Skeletal muscle tissue (tissue), 4 donors: ENCODE measurements around the gene TSPAN18. TPM values are rescaled to one million over a fixed set of nuclear protein-coding genes. Genes with fewer than 3 reads are reported as not detected.
A peak's percentile ranks its signal among the peaks of the same experiment; 100 is the strongest.

Experiments
- H3K27ac ChIP-seq: one replicate; pipeline ENCODE4 v1.7.0; 2013; ENCODE audit warnings: mild to moderate bottlenecking, low read depth, low read length, inconsistent platforms
- H3K27me3 ChIP-seq, 3 donors: one replicate each; pipeline ENCODE4 v1.7.0; 2013; ENCODE audit warnings: low read length in 3 of 3; ENCODE audit not compliant: control insufficient read depth in 3 of 3, insufficient read depth in 3 of 3
- H3K36me3 ChIP-seq, 3 donors: one replicate each; pipeline ENCODE4 v1.7.0; 2013; ENCODE audit warnings: low read length in 3 of 3; ENCODE audit not compliant: control insufficient read depth in 3 of 3, insufficient read depth in 3 of 3
- H3K4me1 ChIP-seq, 3 donors: one replicate each; pipeline ENCODE4 v1.7.0; 2013; ENCODE audit warnings: low read length in 3 of 3, mild to moderate bottlenecking in 3 of 3; ENCODE audit not compliant: control insufficient read depth in 3 of 3, insufficient read depth in 3 of 3
- H3K4me3 ChIP-seq, 3 donors: one replicate each; pipeline ENCODE4 v1.7.0; 2013; ENCODE audit warnings: low read length in 3 of 3
- H3K9ac ChIP-seq, 3 donors: one replicate each; pipeline ENCODE4 v1.7.0; 2013; ENCODE audit warnings: low read length in 3 of 3, mild to moderate bottlenecking in 3 of 3, moderate library complexity in 2 of 3, low read depth in 1 of 3
- H3K9me3 ChIP-seq, 3 donors: one replicate each; pipeline ENCODE4 v1.7.0; 2013; ENCODE audit warnings: low read length in 3 of 3; ENCODE audit not compliant: control insufficient read depth in 3 of 3
- total RNA-seq: library from RNA; depleted of rRNA; stranded (reverse); fragments of >200 nt; gene quantifications from one replicate; pipeline ENCODE4 v1.2.3, GENCODE V29; 2014
- donor health status: Osteomylitis.

The TSPAN18 gene
- total RNA-seq, 1 donor from 2014 or later, result 11.5 TPM

DNA sequence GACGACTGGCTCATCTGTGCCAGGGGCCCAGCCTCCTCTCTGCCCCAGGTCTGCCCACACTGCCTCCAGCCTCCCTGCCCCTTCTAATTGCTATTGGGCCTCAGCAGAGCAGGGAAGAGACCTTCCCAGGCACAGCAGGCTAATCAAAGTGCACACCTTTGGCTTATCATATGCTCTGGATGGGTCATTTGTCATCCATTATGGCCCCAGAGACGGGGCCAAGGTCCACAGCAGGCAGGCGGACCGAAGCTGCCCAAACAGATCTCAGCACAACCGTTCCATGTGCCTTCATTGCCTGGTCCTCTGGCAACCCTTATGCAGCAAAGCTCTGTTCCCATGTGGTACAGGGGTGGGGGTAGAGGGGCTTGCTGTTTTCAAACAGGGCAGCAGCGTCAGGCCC is 157.3 kb downstream of the TSPAN18 start:
- H3K4me1 ChIP-seq, result peaks cover 0 to 6% (median 4%) of the 10 kb centered on the region in 3 donors
- no peak overlapping the region for H3K9ac ChIP-seq
- no peaks in the 10 kb centered on the region for H3K36me3 ChIP-seq
- H3K9me3 ChIP-seq, result no peaks in the 10 kb centered on the region
- peaks cover 0 to 3% (median 0%) of the 10 kb centered on the region in 3 donors for H3K27me3 ChIP-seq
- no peak overlapping the region for H3K27ac ChIP-seq
- H3K4me3 ChIP-seq, result no peak overlapping the region

GRCh38 chr11:44885065-44885810 is 158.5 kb downstream of the TSPAN18 start:
- H3K4me1 ChIP-seq, result peaks cover 0 to 6% (median 4%) of the 10 kb centered on the region in 3 donors
- H3K36me3 ChIP-seq, result no peaks in the 10 kb centered on the region
- H3K4me3 ChIP-seq, result no peak overlapping the region
- H3K9me3 ChIP-seq, result no peaks in the 10 kb centered on the region
- H3K9ac ChIP-seq, result no peak overlapping the region
- H3K27me3 ChIP-seq, result peaks cover 0 to 3% (median 0%) of the 10 kb centered on the region in 3 donors
- no peak overlapping the region for H3K27ac ChIP-seq

- H3K4me3 ChIP-seq, result no peak overlapping the region
- H3K36me3 ChIP-seq, result no peaks in the 10 kb centered on the region
- H3K9me3 ChIP-seq, result no peaks in the 10 kb centered on the region
- H3K4me1 ChIP-seq, result peaks cover 0 to 6% (median 4%) of the 10 kb centered on the region in 3 donors
- no peak overlapping the region for H3K27ac ChIP-seq
- H3K9ac ChIP-seq, result no peak overlapping the region
- H3K27me3 ChIP-seq, result peaks cover 0 to 3% (median 0%) of the 10 kb centered on the region in 3 donors
Observed at GRCh38 chr11:44885919-44886789, 159.4 kb downstream of the TSPAN18 start.

DNA sequence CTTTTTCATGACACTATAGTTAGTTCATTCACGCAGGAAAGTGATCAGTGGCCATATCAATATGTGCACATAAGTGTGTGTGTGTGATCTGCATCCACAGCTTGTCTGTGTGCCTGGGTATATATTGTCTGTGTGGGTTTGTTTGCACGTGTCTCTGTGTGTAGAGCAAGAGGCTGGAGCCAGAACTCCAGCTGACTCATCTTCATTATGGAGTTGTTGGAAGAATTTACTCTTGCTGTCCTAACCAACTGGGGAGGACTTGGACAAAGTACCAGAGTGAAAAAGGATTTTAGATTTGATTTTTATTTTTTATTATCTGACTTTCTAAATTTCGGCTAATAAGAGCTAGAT is 160.0 kb downstream of the TSPAN18 start:
- Histone ChIP-seq H3K27ac (no peak overlapping the region), H3K27me3 (peaks cover 0 to 2% (median 0%) of the 10 kb centered on the region in 3 donors), H3K9ac (no peak overlapping the region), H3K4me1 (peaks cover 0 to 6% (median 4%) of the 10 kb centered on the region in 3 donors), H3K4me3 (no peak overlapping the region), H3K9me3 (no peaks in the 10 kb centered on the region), H3K36me3 (no peaks in the 10 kb centered on the region)

DNA sequence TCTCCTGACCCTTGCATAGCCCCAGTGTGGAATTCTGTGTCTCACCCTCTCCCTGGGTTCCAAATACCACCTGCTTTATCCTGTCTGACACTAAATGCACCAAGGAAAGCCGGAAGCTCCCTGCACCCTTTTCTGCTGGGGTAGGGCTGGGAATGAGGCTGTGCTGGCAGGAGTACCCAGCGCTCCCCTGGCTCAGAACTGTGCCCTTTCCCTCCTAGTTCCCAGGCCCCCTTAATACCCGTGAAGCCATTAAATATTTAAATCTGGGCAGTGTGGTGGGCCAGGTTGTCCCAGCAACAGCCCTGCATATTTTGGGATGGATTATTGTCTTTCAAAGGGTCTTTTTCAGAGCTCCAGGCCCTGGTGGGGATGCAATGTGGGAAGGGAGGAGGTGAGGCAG is 160.9 kb downstream of the TSPAN18 start:
- Histone ChIP-seq H3K4me1 (peaks cover 2 to 6% (median 4%) of the 10 kb centered on the region in 3 donors), H3K36me3 (no peaks in the 10 kb centered on the region), H3K9ac (no peak overlapping the region), H3K9me3 (no peaks in the 10 kb centered on the region), H3K27me3 (no peaks in the 10 kb centered on the region), H3K4me3 (no peak overlapping the region), H3K27ac (no peak overlapping the region)

DNA sequence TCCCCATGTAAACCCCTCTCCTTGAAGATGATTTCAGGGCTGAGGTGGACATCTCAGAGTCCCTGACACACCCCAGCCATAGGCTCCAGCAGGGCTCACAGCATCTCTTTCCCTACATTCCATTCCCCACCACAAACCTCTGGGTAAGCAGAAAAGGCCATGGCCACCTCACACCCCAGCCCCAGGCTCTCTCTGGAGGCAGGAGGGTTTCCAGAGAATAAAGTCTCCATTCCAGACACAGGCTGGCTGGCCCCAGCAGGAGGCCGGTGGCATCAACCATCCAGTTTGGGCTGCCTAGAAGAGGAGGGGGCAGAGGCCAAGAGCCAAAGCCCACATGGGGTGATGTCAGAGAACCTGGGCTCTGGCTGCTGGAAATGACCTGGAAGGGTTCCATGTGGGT is 162.5 kb downstream of the TSPAN18 start:
- H3K36me3 ChIP-seq, result no peaks in the 10 kb centered on the region
- H3K9me3 ChIP-seq, result no peaks in the 10 kb centered on the region
- H3K4me3 ChIP-seq, result no peak overlapping the region
- no peak overlapping the region for H3K27ac ChIP-seq
- H3K9ac ChIP-seq, result no peak overlapping the region
- H3K4me1 ChIP-seq, result peaks cover 8 to 19% (median 14%) of the 10 kb centered on the region in 3 donors
- H3K27me3 ChIP-seq, result no peaks in the 10 kb centered on the region

DNA sequence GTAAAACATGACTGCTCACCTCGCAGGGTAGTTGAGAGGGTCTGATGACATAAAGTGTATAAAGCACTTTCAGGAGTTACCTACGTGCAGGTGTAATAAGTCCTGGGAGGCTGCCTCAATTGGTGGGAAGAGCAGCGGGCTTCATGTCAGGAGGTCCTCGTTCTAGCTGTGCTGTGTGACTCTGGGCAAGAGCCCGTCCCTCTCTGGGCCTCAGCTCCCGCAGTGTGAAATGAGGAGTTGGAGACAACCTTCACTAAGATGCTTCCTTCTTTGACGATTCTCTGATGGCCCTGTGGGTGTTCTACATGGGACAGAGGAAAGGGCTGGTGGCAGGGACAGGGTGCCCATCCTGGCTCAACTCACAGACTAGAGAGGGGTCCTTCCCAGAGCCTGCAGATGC is 166.1 kb downstream of the TSPAN18 start:
- no peak overlapping the region for H3K27ac ChIP-seq
- H3K4me1 ChIP-seq, result peaks cover 8 to 14% (median 8%) of the 10 kb centered on the region in 3 donors
- H3K36me3 ChIP-seq, result no peaks in the 10 kb centered on the region
- peaks cover 6 to 20% (median 11%) of the 10 kb centered on the region in 3 donors for H3K27me3 ChIP-seq
- H3K9ac ChIP-seq, result no peak overlapping the region
- no peaks in the 10 kb centered on the region for H3K9me3 ChIP-seq
- H3K4me3 ChIP-seq, result no peak overlapping the region

DNA sequence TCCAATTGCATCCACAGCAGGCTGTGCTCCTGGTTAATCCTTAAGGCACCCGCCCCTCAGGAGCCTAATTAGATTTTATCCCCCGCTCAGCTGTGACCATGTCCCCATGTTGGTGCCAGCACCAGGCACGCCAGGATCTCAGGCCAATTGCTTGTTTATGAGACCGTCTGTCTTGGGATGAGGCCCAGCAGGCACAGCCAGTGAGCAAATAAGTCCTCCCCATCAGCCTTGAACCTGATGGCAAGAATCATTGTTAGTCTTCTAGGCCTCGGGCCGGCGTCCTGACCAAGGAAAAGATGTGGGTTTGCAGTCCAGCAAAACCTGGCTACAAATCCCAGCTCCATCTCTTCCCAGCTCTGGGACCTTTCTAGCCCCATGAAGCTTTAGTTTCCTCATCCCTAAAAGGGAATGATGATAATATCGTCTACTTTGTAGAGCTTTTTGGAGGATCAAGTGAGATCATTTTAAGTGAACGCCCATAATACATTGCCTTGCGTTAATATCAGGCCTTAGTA is 166.6 kb downstream of the TSPAN18 start:
- Histone ChIP-seq H3K27ac (no peak overlapping the region), H3K9ac (no peak overlapping the region), H3K9me3 (no peaks in the 10 kb centered on the region), H3K4me1 (peaks cover 8 to 14% (median 8%) of the 10 kb centered on the region in 3 donors), H3K27me3 (peaks cover 6 to 20% (median 11%) of the 10 kb centered on the region in 3 donors), H3K36me3 (no peaks in the 10 kb centered on the region), H3K4me3 (no peak overlapping the region)

DNA sequence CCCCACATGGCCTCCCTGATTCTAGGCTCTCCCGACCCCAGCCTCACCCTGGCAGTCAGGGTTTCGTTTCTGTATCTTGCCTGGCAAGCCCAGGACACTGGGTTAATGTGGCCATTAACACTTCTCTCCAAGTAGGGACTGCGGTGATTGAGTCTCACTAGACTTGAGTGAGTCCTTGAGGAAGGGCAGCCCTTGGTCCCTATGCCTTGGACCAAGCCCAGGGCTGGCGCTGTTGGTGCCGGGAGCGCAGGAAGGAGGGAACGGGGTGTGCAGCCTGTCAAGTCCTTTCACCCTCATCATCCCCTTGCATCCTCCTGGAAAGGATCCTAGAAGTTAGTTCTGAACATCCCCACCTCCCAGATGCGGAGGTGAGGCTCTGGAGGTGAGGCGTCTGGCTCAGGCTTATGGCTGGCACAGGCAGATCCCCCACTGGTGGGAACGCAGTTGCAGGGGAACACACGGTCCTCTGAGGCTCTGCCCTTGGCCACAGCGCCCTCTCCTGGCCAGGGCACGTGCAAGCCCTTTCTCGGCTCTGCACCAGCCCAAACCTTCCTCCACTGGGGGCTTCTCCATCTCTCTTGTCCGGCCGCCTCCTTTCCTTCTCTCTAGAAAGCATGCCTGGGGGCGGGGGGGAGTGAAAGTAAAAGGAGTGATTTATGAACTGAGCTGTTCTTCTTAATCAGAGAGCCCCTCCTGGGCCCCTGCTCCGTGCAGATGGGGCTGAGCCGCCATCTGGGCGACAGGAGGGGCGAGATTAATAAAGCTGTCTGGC is 167.3 kb downstream of the TSPAN18 start:
- Histone ChIP-seq H3K36me3 (no peaks in the 10 kb centered on the region), H3K4me1 (peaks cover 8 to 14% (median 8%) of the 10 kb centered on the region in 3 donors), H3K9ac (peak overlapping the region in 1 of 3 donors; percentile 25), H3K27me3 (peaks cover 6 to 20% (median 11%) of the 10 kb centered on the region in 3 donors), H3K9me3 (peaks cover 0 to 4% (median 0%) of the 10 kb centered on the region in 3 donors), H3K4me3 (peak overlapping the region in 1 of 3 donors; percentile 41), H3K27ac (no peak overlapping the region)
